ENCODE results near the gene OOSP3. TPM values are rescaled to one million over a fixed set of nuclear protein-coding genes. Genes with fewer than 3 reads are reported as not detected.

Gene OOSP3
- total RNA-seq, 1 experiment from 2014 or later, result not detected

GRCh38 chr11:59938132-59938531 is 59.5 kb downstream of the OOSP3 start, which contains the start of gene OOSP1:
Gene OOSP1, plus strand, starts transcription at chr11:59938432. Its CDS starts 23 bp downstream, at chr11:59938455.
- TF ChIP-seq ATF3 (IDR thresholded peaks at IDR 0.05), result no peak
- no peak for TF ChIP-seq ZFX (IDR thresholded peaks at IDR 0.05)
- no peak for TF ChIP-seq CEBPB (IDR thresholded peaks at IDR 0.05; ENCODE audit: low read depth)
- TF ChIP-seq SP1 (IDR thresholded peaks at IDR 0.05; ENCODE audit: low read depth), result no peak
- TF ChIP-seq RAD21 (IDR thresholded peaks at IDR 0.05; ENCODE audit: low read depth), result no peak
- no peak for TF ChIP-seq JUND (IDR thresholded peaks at IDR 0.05)
- no peak for TF ChIP-seq SRF (IDR thresholded peaks at IDR 0.05; ENCODE audit: low read depth)
- TF ChIP-seq ELF1 (IDR thresholded peaks at IDR 0.05; ENCODE audit: borderline replicate concordance, low read depth), result no peak
- no peak for TF ChIP-seq CBX3 (IDR thresholded peaks at IDR 0.05; ENCODE audit: low read depth)
- no peak for TF ChIP-seq TCF7L2 (IDR thresholded peaks at IDR 0.05; ENCODE audit: borderline replicate concordance, extremely low read depth, insufficient read depth, insufficient read length)
- no peak for TF ChIP-seq FOSL1 (IDR thresholded peaks at IDR 0.05; ENCODE audit: low read depth)
- TF ChIP-seq EZH2 (IDR thresholded peaks at IDR 0.05), result no peak
- no peak for TF ChIP-seq YY1 (IDR thresholded peaks at IDR 0.05; ENCODE audit: extremely low read depth, insufficient replicate concordance, low read depth, low read length)
- no peak for TF ChIP-seq POLR2A (IDR thresholded peaks at IDR 0.05; ENCODE audit: borderline replicate concordance, extremely low read depth, insufficient read depth, insufficient read length)
- no peak for TF ChIP-seq EGR1 (IDR thresholded peaks at IDR 0.05; ENCODE audit: low read depth)
- TF ChIP-seq CTCF (IDR thresholded peaks at IDR 0.05 in 2 of 3, conservative IDR thresholded peaks at IDR 0.05 in 1 of 3; ENCODE audit: borderline replicate concordance in 1 of 3, insufficient read depth in 1 of 3, low read depth in 2 of 3, low read length in 2 of 3), result no peak
- TF ChIP-seq POLR2AphosphoS5 (IDR thresholded peaks at IDR 0.05; ENCODE audit: low read depth, low read length), result no peak
- no peak for TF ChIP-seq MAX (IDR thresholded peaks at IDR 0.05)
- no peak for TF ChIP-seq ZNF274 (IDR thresholded peaks at IDR 0.05; ENCODE audit: low read depth, low read length)
- no peak for TF ChIP-seq SIN3A (IDR thresholded peaks at IDR 0.05; ENCODE audit: low read depth)
- no peak within 1 kb of the TSS for H2AFZ ChIP-seq (ENCODE audit: low read depth, low read length, poor library complexity, severe bottlenecking)
- no peaks in the 10 kb centered on the region for H4K20me1 ChIP-seq (ENCODE audit: insufficient read depth)
- intact Hi-C loops (cut with micrococcal nuclease), result no loop called here
- H3K36me3 ChIP-seq (ENCODE audit: control insufficient read depth in 1 of 2, insufficient read depth in 2 of 2, low read length in 2 of 2), result no peaks in the 10 kb centered on the region
- RAD21 ChIA-PET (ENCODE audit: low non-redundant PET in 1 of 2, low total read pairs in 2 of 2, uncharacterized antibody in 2 of 2, unreplicated experiment in 2 of 2), result no interaction called here
- no peaks in the 10 kb centered on the region for H3K9me2 ChIP-seq (ENCODE audit: insufficient read depth)
- H3K27ac ChIP-seq (ENCODE audit: low read depth, low read length), result no peak within 1 kb of the TSS
- no peaks in the 10 kb centered on the region for H3K79me2 ChIP-seq (ENCODE audit: insufficient read depth, low read length)
- CTCF ChIA-PET, result no interaction called here
- no peak for DNase-seq (ENCODE audit: low read depth, low spot score)
- H3K4me1 ChIP-seq (ENCODE audit: control insufficient read depth in 1 of 2, insufficient read depth in 2 of 2, low read length in 2 of 2), result no peaks in the 10 kb centered on the region
- no peak within 1 kb of the TSS for H3K4me3 ChIP-seq (replicated peaks in 1 of 2; ENCODE audit: low read depth in 1 of 2, low read length in 2 of 2)
- H3K4me2 ChIP-seq (ENCODE audit: low read length), result no peak within 1 kb of the TSS
- no peak for ATAC-seq
- H3K9ac ChIP-seq (ENCODE audit: low read length), result no peak within 1 kb of the TSS
- no peaks in the 10 kb centered on the region for H3K27me3 ChIP-seq (ENCODE audit: insufficient read depth, low read length)
- POLR2A ChIA-PET, result no interaction called here
- no peaks in the 10 kb centered on the region for H3K9me3 ChIP-seq (ENCODE audit: control insufficient read depth in 1 of 2, insufficient read depth in 1 of 2, low read depth in 1 of 2, low read length in 2 of 2)
- BruUV-seq (replicated peaks), result no TSS peak
